HepG2 (cell line): ENCODE measurements around the gene CDH2. TPM values are rescaled to one million over a fixed set of nuclear protein-coding genes. Genes with fewer than 3 reads are reported as not detected.
A peak's percentile ranks its signal among the peaks of the same experiment; 100 is the strongest.

Experiments used
- FOXA1 ChIP-seq, 2 experiments: fragments of 450-650 bp in 1 of 2; sonication (generic) in 1 of 2; formaldehyde crosslinking in 1 of 2; IDR thresholded peaks; 2 replicates each; pipeline versions ENCODE4 v1.4.0 to v1.6.1; 2016 to 2020; ENCODE audit warnings: missing genetic modification reagents in 1 of 2
- IRF2 ChIP-seq: IDR thresholded peaks from 2 replicates; pipeline ENCODE4 v1.6.1; 2018; ENCODE audit warnings: missing genetic modification reagents, missing compliant biosample characterization
- KDM5B ChIP-seq: sonication (generic); formaldehyde crosslinking; IDR thresholded peaks from 2 replicates; pipeline ENCODE4 v1.4.0; 2020; ENCODE audit warnings: missing genetic modification reagents, mild to moderate bottlenecking, borderline replicate concordance
- PATZ1 ChIP-seq: sonication (generic); formaldehyde crosslinking; IDR thresholded peaks from 2 replicates; pipeline ENCODE4 v1.4.0; 2020; ENCODE audit warnings: missing genetic modification reagents
- POGK ChIP-seq: sonication (generic); formaldehyde crosslinking; conservative IDR thresholded peaks from 2 replicates; pipeline ENCODE4 v1.8.0; 2022; ENCODE audit warnings: mild to moderate bottlenecking, moderate library complexity, missing genetic modification reagents
- SAFB2 ChIP-seq: sonication (generic); formaldehyde crosslinking; IDR thresholded peaks from 2 replicates; pipeline ENCODE4 v1.5.1; 2020; ENCODE audit warnings: missing genetic modification reagents, low read depth, mild to moderate bottlenecking, borderline replicate concordance
- SRSF4 ChIP-seq: fragments of 200-400 bp; formaldehyde crosslinking; IDR thresholded peaks from one replicate; pipeline ENCODE4 v1.6.1; 2018; ENCODE audit warnings: mild to moderate bottlenecking, low read depth, low read length, moderate library complexity; ENCODE audit not compliant: poor library complexity, severe bottlenecking
- ZNF20 ChIP-seq: sonication (generic); formaldehyde crosslinking; IDR thresholded peaks from 2 replicates; pipeline ENCODE4 v1.4.0; 2020; ENCODE audit warnings: mild to moderate bottlenecking, moderate library complexity, missing genetic modification reagents
- ZNF276 ChIP-seq: sonication (generic); formaldehyde crosslinking; IDR thresholded peaks from 2 replicates; pipeline ENCODE4 v1.4.0; 2020; ENCODE audit warnings: mild to moderate bottlenecking, low read depth, missing genetic modification reagents
- ZNF496 ChIP-seq: sonication (generic); formaldehyde crosslinking; IDR thresholded peaks from 2 replicates; pipeline ENCODE4 v1.8.1; 2023; ENCODE audit warnings: mild to moderate bottlenecking, moderate library complexity, missing genetic modification reagents; ENCODE audit not compliant: insufficient replicate concordance
- ZNF639 ChIP-seq: conservative IDR thresholded peaks from 2 replicates; pipeline ENCODE4 v1.6.1; 2018; ENCODE audit warnings: missing genetic modification reagents
- ZNF879 ChIP-seq: sonication (generic); formaldehyde crosslinking; IDR thresholded peaks from 2 replicates; pipeline ENCODE4 v1.8.1; 2023; ENCODE audit warnings: missing genetic modification reagents
- polyA plus RNA-seq, 8 experiments: library from polyadenylated mRNA; depleted of rRNA in 3 of 8; stranded (reverse) in 7 of 8; unstranded in 1 of 8; fragments of >200 nt; fragmentation: Illumina TruSeq in 4 of 8; extraction: Trizol in 4 of 8; gene quantifications; 2 replicates each; pipeline versions ENCODE4 v1.2.1 to v1.2.3, GENCODE V29; 2011 to 2016; ENCODE audit warnings: low read depth in 4 of 8, missing spikeins in 1 of 8, mixed read lengths in 1 of 8; ENCODE audit not compliant: insufficient read depth in 1 of 8
- total RNA-seq, 5 experiments: library from RNA; depleted of rRNA; stranded (reverse); fragments of >200 nt; fragmentation: Illumina TruSeq; extraction: Trizol; gene quantifications; 2 replicates each; pipeline ENCODE4 v1.2.3, GENCODE V29; 2016; ENCODE audit warnings: low read depth in 1 of 5
- TF ChIP-seq, protein P1 (sequence below): sonication (generic); formaldehyde crosslinking; conservative IDR thresholded peaks from 2 replicates; pipeline ENCODE4 v1.4.0; 2020; ENCODE audit warnings: mild to moderate bottlenecking, missing genetic modification reagents, moderate library complexity
- TF ChIP-seq, protein P2 (sequence below): sonication (generic); formaldehyde crosslinking; conservative IDR thresholded peaks from 2 replicates; pipeline ENCODE4 v1.5.0; 2020; ENCODE audit warnings: missing genetic modification reagents

CDH2 gene
- total and polyA plus RNA-seq, 2 of the 13 experiments (the other 11 are each of a cell fraction or from before 2014, with no cell fraction given), result 18.6 to 36.1 TPM

GRCh38 chr18:28091197-28091596 is 85.7 kb downstream of the CDH2 start (continued):
- no peak for TF ChIP-seq FOXA1 (IDR thresholded peaks at IDR 0.05)
- TF ChIP-seq FOXA1 (CRISPR knock-in tag; IDR thresholded peaks at IDR 0.05), result peak; percentile 47; the same call in 1 of the 2 replicates
- no peak for TF ChIP-seq IRF2 (CRISPR knock-in tag)
- no peak for TF ChIP-seq ZNF639 (CRISPR knock-in tag)
- TF ChIP-seq PATZ1 (CRISPR knock-in tag), result peak; percentile 20; the same call in 1 of the 2 replicates
- TF ChIP-seq POGK, result no peak
- TF ChIP-seq, protein P1, sequence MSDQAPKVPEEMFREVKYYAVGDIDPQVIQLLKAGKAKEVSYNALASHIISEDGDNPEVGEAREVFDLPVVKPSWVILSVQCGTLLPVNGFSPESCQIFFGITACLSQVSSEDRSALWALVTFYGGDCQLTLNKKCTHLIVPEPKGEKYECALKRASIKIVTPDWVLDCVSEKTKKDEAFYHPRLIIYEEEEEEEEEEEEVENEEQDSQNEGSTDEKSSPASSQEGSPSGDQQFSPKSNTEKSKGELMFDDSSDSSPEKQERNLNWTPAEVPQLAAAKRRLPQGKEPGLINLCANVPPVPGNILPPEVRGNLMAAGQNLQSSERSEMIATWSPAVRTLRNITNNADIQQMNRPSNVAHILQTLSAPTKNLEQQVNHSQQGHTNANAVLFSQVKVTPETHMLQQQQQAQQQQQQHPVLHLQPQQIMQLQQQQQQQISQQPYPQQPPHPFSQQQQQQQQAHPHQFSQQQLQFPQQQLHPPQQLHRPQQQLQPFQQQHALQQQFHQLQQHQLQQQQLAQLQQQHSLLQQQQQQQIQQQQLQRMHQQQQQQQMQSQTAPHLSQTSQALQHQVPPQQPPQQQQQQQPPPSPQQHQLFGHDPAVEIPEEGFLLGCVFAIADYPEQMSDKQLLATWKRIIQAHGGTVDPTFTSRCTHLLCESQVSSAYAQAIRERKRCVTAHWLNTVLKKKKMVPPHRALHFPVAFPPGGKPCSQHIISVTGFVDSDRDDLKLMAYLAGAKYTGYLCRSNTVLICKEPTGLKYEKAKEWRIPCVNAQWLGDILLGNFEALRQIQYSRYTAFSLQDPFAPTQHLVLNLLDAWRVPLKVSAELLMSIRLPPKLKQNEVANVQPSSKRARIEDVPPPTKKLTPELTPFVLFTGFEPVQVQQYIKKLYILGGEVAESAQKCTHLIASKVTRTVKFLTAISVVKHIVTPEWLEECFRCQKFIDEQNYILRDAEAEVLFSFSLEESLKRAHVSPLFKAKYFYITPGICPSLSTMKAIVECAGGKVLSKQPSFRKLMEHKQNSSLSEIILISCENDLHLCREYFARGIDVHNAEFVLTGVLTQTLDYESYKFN, result peak; percentile 95
- no peak for TF ChIP-seq ZNF496 (CRISPR knock-in tag)
- no peak for TF ChIP-seq ZNF20 (CRISPR knock-in tag)
- no peak for TF ChIP-seq SAFB2 (CRISPR knock-in tag)
- no peak for TF ChIP-seq SRSF4
- no peak for TF ChIP-seq ZNF879 (CRISPR knock-in tag)
- no peak for TF ChIP-seq KDM5B (CRISPR knock-in tag)
- TF ChIP-seq, protein P2, sequence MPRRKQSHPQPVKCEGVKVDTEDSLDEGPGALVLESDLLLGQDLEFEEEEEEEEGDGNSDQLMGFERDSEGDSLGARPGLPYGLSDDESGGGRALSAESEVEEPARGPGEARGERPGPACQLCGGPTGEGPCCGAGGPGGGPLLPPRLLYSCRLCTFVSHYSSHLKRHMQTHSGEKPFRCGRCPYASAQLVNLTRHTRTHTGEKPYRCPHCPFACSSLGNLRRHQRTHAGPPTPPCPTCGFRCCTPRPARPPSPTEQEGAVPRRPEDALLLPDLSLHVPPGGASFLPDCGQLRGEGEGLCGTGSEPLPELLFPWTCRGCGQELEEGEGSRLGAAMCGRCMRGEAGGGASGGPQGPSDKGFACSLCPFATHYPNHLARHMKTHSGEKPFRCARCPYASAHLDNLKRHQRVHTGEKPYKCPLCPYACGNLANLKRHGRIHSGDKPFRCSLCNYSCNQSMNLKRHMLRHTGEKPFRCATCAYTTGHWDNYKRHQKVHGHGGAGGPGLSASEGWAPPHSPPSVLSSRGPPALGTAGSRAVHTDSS (CRISPR knock-in tag), result no peak
- TF ChIP-seq ZNF276 (CRISPR knock-in tag), result no peak
